Astrocyte (in vitro differentiated cells and primary cell): ENCODE data around the gene CIB2.

ENCODE experiments used
- EZH2 ChIP-seq: IDR thresholded peaks from 2 replicates; pipeline ENCODE4 v1.6.1; 2012; ENCODE audit warnings: mild to moderate bottlenecking, low read length, inconsistent platforms; ENCODE audit not compliant: insufficient read depth
- TF ChIP-seq, protein P1 (sequence below): IDR thresholded peaks from 2 replicates; pipeline ENCODE4 v1.5.1; 2011; ENCODE audit warnings: low read depth, mild to moderate bottlenecking, inconsistent platforms, low read length, moderate library complexity; ENCODE audit not compliant: insufficient read depth

- TF ChIP-seq, protein P1, sequence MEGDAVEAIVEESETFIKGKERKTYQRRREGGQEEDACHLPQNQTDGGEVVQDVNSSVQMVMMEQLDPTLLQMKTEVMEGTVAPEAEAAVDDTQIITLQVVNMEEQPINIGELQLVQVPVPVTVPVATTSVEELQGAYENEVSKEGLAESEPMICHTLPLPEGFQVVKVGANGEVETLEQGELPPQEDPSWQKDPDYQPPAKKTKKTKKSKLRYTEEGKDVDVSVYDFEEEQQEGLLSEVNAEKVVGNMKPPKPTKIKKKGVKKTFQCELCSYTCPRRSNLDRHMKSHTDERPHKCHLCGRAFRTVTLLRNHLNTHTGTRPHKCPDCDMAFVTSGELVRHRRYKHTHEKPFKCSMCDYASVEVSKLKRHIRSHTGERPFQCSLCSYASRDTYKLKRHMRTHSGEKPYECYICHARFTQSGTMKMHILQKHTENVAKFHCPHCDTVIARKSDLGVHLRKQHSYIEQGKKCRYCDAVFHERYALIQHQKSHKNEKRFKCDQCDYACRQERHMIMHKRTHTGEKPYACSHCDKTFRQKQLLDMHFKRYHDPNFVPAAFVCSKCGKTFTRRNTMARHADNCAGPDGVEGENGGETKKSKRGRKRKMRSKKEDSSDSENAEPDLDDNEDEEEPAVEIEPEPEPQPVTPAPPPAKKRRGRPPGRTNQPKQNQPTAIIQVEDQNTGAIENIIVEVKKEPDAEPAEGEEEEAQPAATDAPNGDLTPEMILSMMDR = no peak
- no peak for TF ChIP-seq EZH2
Measured at GRCh38 chr15:78063217-78063616, 68.0 kb downstream of the CIB2 start.
